ENCODE results near the gene UNK. TPM values are rescaled to one million over a fixed set of nuclear protein-coding genes. Genes with fewer than 3 reads are reported as not detected.

Gene UNK
- total and polyA plus RNA-seq, 2 donors (not counting 3 experiments of a cell fraction or from before 2014, with no cell fraction given): 18.0 to 23.2 TPM

DNA sequence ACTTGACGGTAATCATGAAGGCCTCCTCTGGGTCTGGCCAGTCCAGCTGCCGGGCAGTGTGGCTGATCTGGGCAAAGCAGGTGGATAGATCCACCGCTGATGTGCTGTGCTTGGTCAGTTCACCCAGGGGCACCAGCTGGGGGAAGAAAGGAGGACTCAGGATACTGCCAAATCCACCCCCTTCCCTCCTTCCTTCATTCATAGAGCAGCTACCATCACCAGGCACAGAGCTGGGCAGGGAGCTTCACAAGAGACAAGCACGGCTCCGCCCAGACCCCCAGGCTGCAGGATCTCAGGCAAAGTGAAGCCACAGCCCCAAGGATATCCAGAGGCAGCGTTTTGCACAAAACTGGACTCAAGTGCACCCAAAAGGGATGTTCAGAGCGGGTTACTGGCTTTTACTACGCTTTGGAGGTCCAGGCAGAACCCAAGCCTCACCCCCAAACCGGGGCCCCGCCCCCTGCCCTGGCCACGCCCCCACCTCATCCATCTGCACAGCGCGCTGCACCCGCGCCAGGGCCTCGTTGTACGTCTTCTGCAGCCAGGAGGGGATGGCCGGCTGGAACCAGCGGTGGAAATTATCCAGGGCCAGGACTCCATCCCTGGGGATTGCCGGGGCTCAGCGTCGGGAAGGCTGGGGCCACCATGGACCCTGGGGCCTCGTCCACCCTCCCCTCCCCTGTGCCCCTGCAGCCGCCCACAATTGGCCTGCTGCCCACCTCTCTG, 50.5 kb downstream of the UNK start:
- H3K4me3 ChIP-seq (replicated peaks in 1 of 3; ENCODE audit: insufficient read depth in 1 of 3, low read depth in 1 of 3, low read length in 3 of 3): no peak overlapping the region
- no peaks in the 10 kb centered on the region for H3K79me2 ChIP-seq (ENCODE audit: control insufficient read depth, insufficient read depth, low read length)
- H3K36me3 ChIP-seq (ENCODE audit: control insufficient read depth in 2 of 2, extremely low read depth in 1 of 2, insufficient read depth in 2 of 2, low read length in 2 of 2): no peaks in the 10 kb centered on the region
- intact Hi-C loops (cut with micrococcal nuclease): no loop called here
- ChIA-PET CTCF (interaction anchor here (1.9 kb wide), 1 partner anchor 10 kb away, joined by 10 read pairs; no protein-coding TSS in a partner anchor), POLR2A (no interaction called here)
- H3K27ac ChIP-seq (ENCODE audit: insufficient read depth, low read depth, low read length): no peak overlapping the region
- TF ChIP-seq, protein P1, sequence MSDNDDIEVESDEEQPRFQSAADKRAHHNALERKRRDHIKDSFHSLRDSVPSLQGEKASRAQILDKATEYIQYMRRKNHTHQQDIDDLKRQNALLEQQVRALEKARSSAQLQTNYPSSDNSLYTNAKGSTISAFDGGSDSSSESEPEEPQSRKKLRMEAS (IDR thresholded peaks at IDR 0.05; ENCODE audit: insufficient read depth, insufficient read length): no peak
- dilution Hi-C loops (cut with MboI; ENCODE audit: extremely low pct_ligation_motif_present, low sequenced_read_pairs): no loop called here
- H3K9ac ChIP-seq (replicated peaks; ENCODE audit: extremely low read depth, insufficient read depth, low read length): no peak overlapping the region
- no peaks in the 10 kb centered on the region for H4K20me1 ChIP-seq (replicated peaks; ENCODE audit: control insufficient read depth, extremely low read depth, insufficient read depth, low read length)
- no peaks in the 10 kb centered on the region for H3K9me1 ChIP-seq (replicated peaks; ENCODE audit: control insufficient read depth, extremely low read depth, insufficient read depth, low read length)
- H3K4me2 ChIP-seq (ENCODE audit: insufficient read depth, low read length): no peak overlapping the region
- no peaks in the 10 kb centered on the region for H3K9me3 ChIP-seq (replicated peaks; ENCODE audit: control insufficient read depth, insufficient read depth, low read length)
- DNase-seq (ENCODE audit: low read depth, low spot score) (no peak), FAIRE-seq (no peak)
- H3K4me1 ChIP-seq (ENCODE audit: control insufficient read depth, extremely low read depth, insufficient read depth, low read length): no peaks in the 10 kb centered on the region
- no peaks in the 10 kb centered on the region for H3K27me3 ChIP-seq (ENCODE audit: control insufficient read depth in 2 of 2, insufficient read depth in 2 of 2, low read length in 2 of 2)
- H2AFZ ChIP-seq (ENCODE audit: low read depth, low read length): no peak overlapping the region
- no TSS peak for BruUV-seq (replicated peaks)

DNA sequence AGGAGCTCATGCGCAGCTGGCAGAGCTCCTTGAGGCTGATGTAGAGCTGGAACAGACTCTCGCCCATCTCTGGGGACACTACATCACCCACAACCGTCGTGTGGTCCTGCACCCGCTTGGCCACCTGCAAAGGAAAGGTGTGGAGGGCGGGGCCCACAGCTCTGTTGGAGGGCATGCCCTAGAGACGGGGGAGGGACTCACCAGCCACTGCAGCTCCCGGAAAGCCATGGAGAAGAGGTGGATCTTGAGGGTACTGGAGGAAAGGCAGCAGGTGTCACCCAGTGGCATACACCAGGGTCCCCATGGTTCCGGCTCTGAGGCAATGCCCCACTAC, 51.0 kb downstream of the UNK start:
- Histone ChIP-seq H3K4me2 (ENCODE audit: insufficient read depth, low read length) (no peak overlapping the region), H2AFZ (ENCODE audit: low read depth, low read length) (no peak overlapping the region), H3K79me2 (ENCODE audit: control insufficient read depth, insufficient read depth, low read length) (no peaks in the 10 kb centered on the region), H3K4me3 (replicated peaks in 1 of 3; ENCODE audit: insufficient read depth in 1 of 3, low read depth in 1 of 3, low read length in 3 of 3) (no peak overlapping the region), H3K27ac (ENCODE audit: insufficient read depth, low read depth, low read length) (no peak overlapping the region), H3K9ac (replicated peaks; ENCODE audit: extremely low read depth, insufficient read depth, low read length) (no peak overlapping the region), H3K9me3 (replicated peaks; ENCODE audit: control insufficient read depth, insufficient read depth, low read length) (no peaks in the 10 kb centered on the region), H3K4me1 (ENCODE audit: control insufficient read depth, extremely low read depth, insufficient read depth, low read length) (no peaks in the 10 kb centered on the region), H4K20me1 (replicated peaks; ENCODE audit: control insufficient read depth, extremely low read depth, insufficient read depth, low read length) (no peaks in the 10 kb centered on the region), H3K27me3 (ENCODE audit: control insufficient read depth in 2 of 2, insufficient read depth in 2 of 2, low read length in 2 of 2) (no peaks in the 10 kb centered on the region), H3K36me3 (ENCODE audit: control insufficient read depth in 2 of 2, extremely low read depth in 1 of 2, insufficient read depth in 2 of 2, low read length in 2 of 2) (no peaks in the 10 kb centered on the region), H3K9me1 (replicated peaks; ENCODE audit: control insufficient read depth, extremely low read depth, insufficient read depth, low read length) (no peaks in the 10 kb centered on the region)
- no TSS peak for BruUV-seq (replicated peaks)
- POLR2A ChIA-PET: no interaction called here
- FAIRE-seq (no peak), DNase-seq (ENCODE audit: low read depth, low spot score) (no peak)
- CTCF ChIA-PET: interaction anchor here (1.9 kb wide), 1 partner anchor 10 kb away, joined by 10 read pairs; no protein-coding TSS in a partner anchor
- TF ChIP-seq POLR2AphosphoS5 (IDR thresholded peaks at IDR 0.05; ENCODE audit: insufficient read depth, low read depth, low read length) (no peak), GATA2 (IDR thresholded peaks at IDR 0.05; ENCODE audit: insufficient read depth, insufficient read length, low read depth, low read length) (no peak), EZH2 (IDR thresholded peaks at IDR 0.05; ENCODE audit: borderline replicate concordance, low read depth, low read length, severe bottlenecking) (no peak), FOS (IDR thresholded peaks at IDR 0.05; ENCODE audit: borderline replicate concordance, insufficient read depth, low read length) (no peak), POLR2A (IDR thresholded peaks at IDR 0.05; ENCODE audit: low read depth, low read length) (no peak), JUN (IDR thresholded peaks at IDR 0.05; ENCODE audit: borderline replicate concordance, insufficient read depth, insufficient read length, low read depth) (no peak), MYC (IDR thresholded peaks at IDR 0.05; ENCODE audit: low read depth, low read length) (no peak)
- TF ChIP-seq, protein P2, sequence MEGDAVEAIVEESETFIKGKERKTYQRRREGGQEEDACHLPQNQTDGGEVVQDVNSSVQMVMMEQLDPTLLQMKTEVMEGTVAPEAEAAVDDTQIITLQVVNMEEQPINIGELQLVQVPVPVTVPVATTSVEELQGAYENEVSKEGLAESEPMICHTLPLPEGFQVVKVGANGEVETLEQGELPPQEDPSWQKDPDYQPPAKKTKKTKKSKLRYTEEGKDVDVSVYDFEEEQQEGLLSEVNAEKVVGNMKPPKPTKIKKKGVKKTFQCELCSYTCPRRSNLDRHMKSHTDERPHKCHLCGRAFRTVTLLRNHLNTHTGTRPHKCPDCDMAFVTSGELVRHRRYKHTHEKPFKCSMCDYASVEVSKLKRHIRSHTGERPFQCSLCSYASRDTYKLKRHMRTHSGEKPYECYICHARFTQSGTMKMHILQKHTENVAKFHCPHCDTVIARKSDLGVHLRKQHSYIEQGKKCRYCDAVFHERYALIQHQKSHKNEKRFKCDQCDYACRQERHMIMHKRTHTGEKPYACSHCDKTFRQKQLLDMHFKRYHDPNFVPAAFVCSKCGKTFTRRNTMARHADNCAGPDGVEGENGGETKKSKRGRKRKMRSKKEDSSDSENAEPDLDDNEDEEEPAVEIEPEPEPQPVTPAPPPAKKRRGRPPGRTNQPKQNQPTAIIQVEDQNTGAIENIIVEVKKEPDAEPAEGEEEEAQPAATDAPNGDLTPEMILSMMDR (IDR thresholded peaks at IDR 0.05; ENCODE audit: extremely low read depth in 1 of 2, insufficient read depth in 1 of 2, low read depth in 1 of 2, low read length in 2 of 2): no peak
- TF ChIP-seq, protein P1 (IDR thresholded peaks at IDR 0.05; ENCODE audit: insufficient read depth, insufficient read length): no peak
- intact Hi-C loops (cut with micrococcal nuclease): no loop called here
- dilution Hi-C loops (cut with MboI; ENCODE audit: extremely low pct_ligation_motif_present, low sequenced_read_pairs): no loop called here
